Endothelial cell of umbilical vein (primary cell): ENCODE data around the gene CYP21A2.

Experiments used
- POLR2AphosphoS5 ChIP-seq: IDR thresholded peaks from 2 replicates; pipeline ENCODE4 v1.6.1; 2012; ENCODE audit warnings: low read depth, mild to moderate bottlenecking, control low read depth, low read length, moderate library complexity; ENCODE audit not compliant: insufficient read depth
- TF ChIP-seq, protein P1 (sequence below), 2 donors: IDR thresholded peaks; 1 replicate in 1 of 2; 2 replicates in 1 of 2; pipeline ENCODE4 v1.5.1; 2011; ENCODE audit warnings: low read length in 2 of 2, mild to moderate bottlenecking in 2 of 2, moderate library complexity in 2 of 2, control low read depth in 1 of 2, inconsistent platforms in 1 of 2, low read depth in 1 of 2; ENCODE audit not compliant: insufficient read depth in 1 of 2; ENCODE audit errors: extremely low read depth in 1 of 2

DNA sequence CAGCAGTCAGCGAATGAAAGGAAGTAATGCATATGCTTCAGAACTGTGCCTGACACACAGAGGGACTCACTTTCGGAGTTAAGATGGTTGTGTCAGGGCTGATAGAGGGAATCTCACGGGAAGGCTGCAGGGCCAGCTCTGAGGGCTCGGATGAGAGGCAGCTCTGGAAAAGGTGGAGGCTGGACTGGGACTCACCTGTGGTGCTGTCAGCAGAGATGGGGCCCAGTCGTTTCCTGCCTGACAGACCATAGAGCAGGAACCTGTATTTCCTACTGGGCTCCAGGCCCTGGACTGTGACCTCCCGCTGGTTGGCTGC, 9.3 kb downstream of the CYP21A2 start:
- no peak for TF ChIP-seq POLR2AphosphoS5
- TF ChIP-seq, protein P1, sequence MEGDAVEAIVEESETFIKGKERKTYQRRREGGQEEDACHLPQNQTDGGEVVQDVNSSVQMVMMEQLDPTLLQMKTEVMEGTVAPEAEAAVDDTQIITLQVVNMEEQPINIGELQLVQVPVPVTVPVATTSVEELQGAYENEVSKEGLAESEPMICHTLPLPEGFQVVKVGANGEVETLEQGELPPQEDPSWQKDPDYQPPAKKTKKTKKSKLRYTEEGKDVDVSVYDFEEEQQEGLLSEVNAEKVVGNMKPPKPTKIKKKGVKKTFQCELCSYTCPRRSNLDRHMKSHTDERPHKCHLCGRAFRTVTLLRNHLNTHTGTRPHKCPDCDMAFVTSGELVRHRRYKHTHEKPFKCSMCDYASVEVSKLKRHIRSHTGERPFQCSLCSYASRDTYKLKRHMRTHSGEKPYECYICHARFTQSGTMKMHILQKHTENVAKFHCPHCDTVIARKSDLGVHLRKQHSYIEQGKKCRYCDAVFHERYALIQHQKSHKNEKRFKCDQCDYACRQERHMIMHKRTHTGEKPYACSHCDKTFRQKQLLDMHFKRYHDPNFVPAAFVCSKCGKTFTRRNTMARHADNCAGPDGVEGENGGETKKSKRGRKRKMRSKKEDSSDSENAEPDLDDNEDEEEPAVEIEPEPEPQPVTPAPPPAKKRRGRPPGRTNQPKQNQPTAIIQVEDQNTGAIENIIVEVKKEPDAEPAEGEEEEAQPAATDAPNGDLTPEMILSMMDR (IDR thresholded peaks at IDR 0.05; ENCODE audit: extremely low read depth in 1 of 2, insufficient read depth in 1 of 2, low read depth in 1 of 2, low read length in 2 of 2) = no peak
